GM23338 (cell line): ENCODE results near the gene LNP1. TPM values are rescaled to one million over a fixed set of nuclear protein-coding genes. Genes with fewer than 3 reads are reported as not detected.

Source experiments
- ATAC-seq: fragments of 200-7000 bp; cut with Tn5 transposase; 3 replicates; pipeline ENCODE4 v1.9.1; 2020
- DNase-seq: peaks from one replicate; pipeline ENCODE4 v3.0.0-alpha.2; 2015; ENCODE audit warnings: low spot score
- H2AFZ ChIP-seq: fragments of 200-600 bp; sonication (generic); 2 replicates; pipeline ENCODE4 v1.8.0; 2016; ENCODE audit warnings: antibody characterized with exemption, mild to moderate bottlenecking, moderate library complexity
- H3F3A ChIP-seq: fragments of 200-600 bp; sonication (generic); replicated peaks from 2 replicates; pipeline ENCODE4 v1.8.0; 2017; ENCODE audit warnings: antibody characterized with exemption, mixed run types, low read depth
- H3K27ac ChIP-seq: fragments of 200-600 bp; sonication (generic); 2 replicates; pipeline ENCODE4 v1.6.1; 2016; ENCODE audit warnings: low read depth
- H3K27me3 ChIP-seq: fragments of 200-600 bp; sonication (generic); 2 replicates; pipeline ENCODE4 v1.8.0; 2016; ENCODE audit warnings: mild to moderate bottlenecking, mixed run types, moderate library complexity; ENCODE audit not compliant: insufficient read depth
- H3K36me3 ChIP-seq: fragments of 200-600 bp; sonication (generic); 2 replicates; pipeline ENCODE4 v1.8.0; 2016; ENCODE audit warnings: mild to moderate bottlenecking; ENCODE audit not compliant: insufficient read depth
- H3K4me1 ChIP-seq: fragments of 200-600 bp; sonication (generic); 2 replicates; pipeline ENCODE4 v1.8.0; 2016; ENCODE audit warnings: mild to moderate bottlenecking, moderate library complexity; ENCODE audit not compliant: insufficient read depth
- H3K4me2 ChIP-seq: fragments of 200-600 bp; sonication (generic); 2 replicates; pipeline ENCODE4 v1.7.1; 2017; ENCODE audit warnings: mixed run types
- H3K4me3 ChIP-seq: fragments of 200-600 bp; sonication (generic); 2 replicates; pipeline ENCODE4 v1.6.1; 2016; ENCODE audit warnings: mixed run types
- H3K79me2 ChIP-seq: fragments of 200-600 bp; sonication (generic); replicated peaks from 2 replicates; pipeline ENCODE4 v1.8.0; 2017; ENCODE audit warnings: mild to moderate bottlenecking; ENCODE audit not compliant: insufficient read depth
- H3K9me2 ChIP-seq: fragments of 200-600 bp; sonication (generic); 2 replicates; pipeline ENCODE4 v1.8.0; 2017; ENCODE audit not compliant: insufficient read depth
- H4K20me1 ChIP-seq: fragments of 200-600 bp; sonication (generic); replicated peaks from 2 replicates; pipeline ENCODE4 v1.8.0; 2017; ENCODE audit warnings: mild to moderate bottlenecking; ENCODE audit not compliant: insufficient read depth
- H3K27ac Mint-ChIP-seq: 2 replicates; pipeline ENCODE4 v1.8.0; 2020; ENCODE audit warnings: inconsistent platforms, mild to moderate bottlenecking, moderate library complexity, mixed read lengths
- H3K27me3 Mint-ChIP-seq: 3 replicates; pipeline ENCODE4 v1.8.0; 2022; ENCODE audit warnings: low read depth, mild to moderate bottlenecking, moderate library complexity, mixed read lengths, inconsistent platforms; ENCODE audit not compliant: insufficient read depth, poor library complexity
- H3K36me3 Mint-ChIP-seq: 3 replicates; pipeline ENCODE4 v1.8.0; 2021; ENCODE audit warnings: low read depth, mild to moderate bottlenecking, inconsistent platforms, moderate library complexity, mixed read lengths
- H3K4me1 Mint-ChIP-seq: 3 replicates; pipeline ENCODE4 v1.8.0; 2020; ENCODE audit warnings: mild to moderate bottlenecking, inconsistent platforms, mixed read lengths
- H3K4me3 Mint-ChIP-seq: 3 replicates; pipeline ENCODE4 v1.8.0; 2021; ENCODE audit warnings: moderate library complexity, mild to moderate bottlenecking, inconsistent platforms, mixed read lengths
- H3K9me3 Mint-ChIP-seq: 3 replicates; pipeline ENCODE4 v1.8.0; 2020; ENCODE audit warnings: moderate library complexity, mild to moderate bottlenecking, inconsistent platforms, mixed read lengths
- CREB1 ChIP-seq: fragments of 250-450 bp; sonication (Bioruptor Pico); IDR thresholded peaks from 2 replicates; pipeline ENCODE4 v1.5.0; 2020; ENCODE audit warnings: low read depth, mild to moderate bottlenecking, moderate library complexity
- JUNB ChIP-seq: IDR thresholded peaks from one replicate; pipeline ENCODE4 v1.6.1; 2016; ENCODE audit warnings: antibody characterized with exemption; ENCODE audit not compliant: unreplicated experiment
- NANOG ChIP-seq: IDR thresholded peaks from 2 replicates; pipeline ENCODE4 v1.6.1; 2016; ENCODE audit warnings: antibody characterized with exemption, borderline replicate concordance
- STAT1 ChIP-seq: IDR thresholded peaks from one replicate; pipeline ENCODE4 v1.6.1; 2016; ENCODE audit warnings: antibody characterized with exemption; ENCODE audit not compliant: unreplicated experiment
- ZNF114 ChIP-seq: fragments of 250-450 bp; sonication (Bioruptor Pico); IDR thresholded peaks from 2 replicates; pipeline ENCODE4 v1.5.0; 2020; ENCODE audit warnings: mild to moderate bottlenecking, moderate library complexity
- ZNF462 ChIP-seq: fragments of 250-450 bp; sonication (Bioruptor Pico); IDR thresholded peaks from 2 replicates; pipeline ENCODE4 v1.5.0; 2020; ENCODE audit warnings: mild to moderate bottlenecking, moderate library complexity
- polyA plus RNA-seq: library from polyadenylated mRNA; unstranded; fragments of >200 nt; fragmentation: Nextera tagmentation; extraction: Ambion mirVana; gene quantifications from 2 replicates; pipeline ENCODE4 v1.2.1, GENCODE V29; 2016
- total RNA-seq: library from RNA; depleted of rRNA; stranded (reverse); fragments of >200 nt; shearing (Covaris generic); gene quantifications from 2 replicates; pipeline ENCODE4 v1.2.3, GENCODE V29; 2014
- TF ChIP-seq, protein P1 (sequence below): IDR thresholded peaks from one replicate; pipeline ENCODE4 v1.6.1; 2018; ENCODE audit warnings: antibody characterized with exemption; ENCODE audit not compliant: unreplicated experiment

The LNP1 gene
- total and polyA plus RNA-seq, 2 experiments from 2014 or later = 4.7 to 6.7 TPM

DNA sequence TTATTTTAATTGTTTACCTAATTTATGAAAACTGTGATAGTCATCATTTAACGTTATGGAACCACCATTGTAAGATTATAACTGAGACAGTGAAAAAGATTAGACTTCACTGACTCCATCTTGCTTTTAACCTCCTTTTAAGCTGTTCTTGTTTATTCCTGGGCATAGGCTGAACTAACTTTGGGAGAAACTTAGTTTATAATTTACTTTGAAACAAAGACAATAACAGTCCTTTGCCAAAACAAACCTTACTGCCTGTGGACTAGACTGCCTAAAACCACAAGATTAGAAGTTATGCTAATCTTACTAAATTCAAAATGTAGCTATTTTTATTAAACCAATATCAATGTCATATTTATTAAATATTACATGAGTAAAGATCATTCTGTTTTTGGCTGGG, 46.7 kb downstream of the LNP1 start:
- H3K4me3 Mint-ChIP-seq = no peak overlapping the region
- peaks cover 53% of the 10 kb centered on the region for H3K36me3 Mint-ChIP-seq
- Histone ChIP-seq H3K27me3 (no peaks in the 10 kb centered on the region), H3K36me3 (peaks cover 21% of the 10 kb centered on the region; the same call in 1 of the 2 replicates), H3K9me2 (no peaks in the 10 kb centered on the region), H2AFZ (no peak overlapping the region), H4K20me1 (no peaks in the 10 kb centered on the region), H3K4me3 (no peak overlapping the region), H3K27ac (no peak overlapping the region), H3K4me2 (no peak overlapping the region), H3K4me1 (peaks cover 4% of the 10 kb centered on the region; the same call in 1 of the 2 replicates), H3F3A (no peaks in the 10 kb centered on the region), H3K79me2 (no peaks in the 10 kb centered on the region)
- TF ChIP-seq CREB1 (no peak), ZNF462 (CRISPR knock-in tag) (no peak), JUNB (no peak), ZNF114 (no peak), STAT1 (no peak), NANOG (no peak)
- TF ChIP-seq, protein P1, sequence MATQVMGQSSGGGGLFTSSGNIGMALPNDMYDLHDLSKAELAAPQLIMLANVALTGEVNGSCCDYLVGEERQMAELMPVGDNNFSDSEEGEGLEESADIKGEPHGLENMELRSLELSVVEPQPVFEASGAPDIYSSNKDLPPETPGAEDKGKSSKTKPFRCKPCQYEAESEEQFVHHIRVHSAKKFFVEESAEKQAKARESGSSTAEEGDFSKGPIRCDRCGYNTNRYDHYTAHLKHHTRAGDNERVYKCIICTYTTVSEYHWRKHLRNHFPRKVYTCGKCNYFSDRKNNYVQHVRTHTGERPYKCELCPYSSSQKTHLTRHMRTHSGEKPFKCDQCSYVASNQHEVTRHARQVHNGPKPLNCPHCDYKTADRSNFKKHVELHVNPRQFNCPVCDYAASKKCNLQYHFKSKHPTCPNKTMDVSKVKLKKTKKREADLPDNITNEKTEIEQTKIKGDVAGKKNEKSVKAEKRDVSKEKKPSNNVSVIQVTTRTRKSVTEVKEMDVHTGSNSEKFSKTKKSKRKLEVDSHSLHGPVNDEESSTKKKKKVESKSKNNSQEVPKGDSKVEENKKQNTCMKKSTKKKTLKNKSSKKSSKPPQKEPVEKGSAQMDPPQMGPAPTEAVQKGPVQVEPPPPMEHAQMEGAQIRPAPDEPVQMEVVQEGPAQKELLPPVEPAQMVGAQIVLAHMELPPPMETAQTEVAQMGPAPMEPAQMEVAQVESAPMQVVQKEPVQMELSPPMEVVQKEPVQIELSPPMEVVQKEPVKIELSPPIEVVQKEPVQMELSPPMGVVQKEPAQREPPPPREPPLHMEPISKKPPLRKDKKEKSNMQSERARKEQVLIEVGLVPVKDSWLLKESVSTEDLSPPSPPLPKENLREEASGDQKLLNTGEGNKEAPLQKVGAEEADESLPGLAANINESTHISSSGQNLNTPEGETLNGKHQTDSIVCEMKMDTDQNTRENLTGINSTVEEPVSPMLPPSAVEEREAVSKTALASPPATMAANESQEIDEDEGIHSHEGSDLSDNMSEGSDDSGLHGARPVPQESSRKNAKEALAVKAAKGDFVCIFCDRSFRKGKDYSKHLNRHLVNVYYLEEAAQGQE = no peak
- no peak for ATAC-seq
- H3K9me3 Mint-ChIP-seq = peaks cover 54% of the 10 kb centered on the region
- peaks cover 3% of the 10 kb centered on the region for H3K27me3 Mint-ChIP-seq
- DNase-seq = no peak
- H3K27ac Mint-ChIP-seq = no peak overlapping the region
- peaks cover 11% of the 10 kb centered on the region; the same call in 2 of the 3 replicates for H3K4me1 Mint-ChIP-seq
